Measurements from ENCODE around the gene CPT2.

GRCh38 chr1:53198241-53198651 lies 1.6 kb downstream of the CPT2 start:
- TF ChIP-seq, protein P1, sequence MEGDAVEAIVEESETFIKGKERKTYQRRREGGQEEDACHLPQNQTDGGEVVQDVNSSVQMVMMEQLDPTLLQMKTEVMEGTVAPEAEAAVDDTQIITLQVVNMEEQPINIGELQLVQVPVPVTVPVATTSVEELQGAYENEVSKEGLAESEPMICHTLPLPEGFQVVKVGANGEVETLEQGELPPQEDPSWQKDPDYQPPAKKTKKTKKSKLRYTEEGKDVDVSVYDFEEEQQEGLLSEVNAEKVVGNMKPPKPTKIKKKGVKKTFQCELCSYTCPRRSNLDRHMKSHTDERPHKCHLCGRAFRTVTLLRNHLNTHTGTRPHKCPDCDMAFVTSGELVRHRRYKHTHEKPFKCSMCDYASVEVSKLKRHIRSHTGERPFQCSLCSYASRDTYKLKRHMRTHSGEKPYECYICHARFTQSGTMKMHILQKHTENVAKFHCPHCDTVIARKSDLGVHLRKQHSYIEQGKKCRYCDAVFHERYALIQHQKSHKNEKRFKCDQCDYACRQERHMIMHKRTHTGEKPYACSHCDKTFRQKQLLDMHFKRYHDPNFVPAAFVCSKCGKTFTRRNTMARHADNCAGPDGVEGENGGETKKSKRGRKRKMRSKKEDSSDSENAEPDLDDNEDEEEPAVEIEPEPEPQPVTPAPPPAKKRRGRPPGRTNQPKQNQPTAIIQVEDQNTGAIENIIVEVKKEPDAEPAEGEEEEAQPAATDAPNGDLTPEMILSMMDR (IDR thresholded peaks at IDR 0.05), result no peak
- no peak for TF ChIP-seq EZH2phosphoT487 (IDR thresholded peaks at IDR 0.05)
